SK-N-SH (cell line): Measurements from ENCODE around the gene POC5. TPM values are rescaled to one million over a fixed set of nuclear protein-coding genes. Genes with fewer than 3 reads are reported as not detected.

Experiments used
- CTCF ChIA-PET: fragments of 300-600, 350-600 bp; formaldehyde crosslinking; extraction: SDS; loops from one replicate; lab custom pipeline; 2021; lab: Yijun Ruan, JAX
- POLR2A ChIA-PET: fragments of 350-600 bp; sonication (Branson Sonifier 250); formaldehyde crosslinking; extraction: SDS; loops from one replicate; lab custom pipeline; 2020; ENCODE audit warnings: antibody characterized with exemption, inconsistent platforms; lab: Yijun Ruan, JAX
- DNase-seq: peaks from one replicate; pipeline ENCODE4 v3.0.0; 2012
- H2AFZ ChIP-seq: fragments of 200-600 bp; sonication (generic); 2 replicates; pipeline ENCODE4 v1.8.1; 2016; ENCODE audit warnings: antibody characterized with exemption, mild to moderate bottlenecking, low read depth
- H3F3A ChIP-seq: fragments of 200-600 bp; sonication (generic); replicated peaks from 2 replicates; pipeline ENCODE3; 2016; ENCODE audit warnings: antibody characterized with exemption, mild to moderate bottlenecking; ENCODE audit not compliant: insufficient read depth
- H3K27ac ChIP-seq, 2 experiments: fragments of 200-500 bp in 1 of 2; fragments of 200-600 bp in 1 of 2; sonication (Bioruptor generic) in 1 of 2; sonication (generic), shearing (Covaris generic) in 1 of 2; 2 replicates each; pipeline versions ENCODE4 v1.5.1 to v1.6.1; 2014 to 2016; ENCODE audit warnings: low read depth in 2 of 2, inconsistent platforms in 1 of 2, low read length in 1 of 2, mild to moderate bottlenecking in 1 of 2, mixed read lengths in 1 of 2
- H3K27me3 ChIP-seq: fragments of 200-600 bp; sonication (generic), shearing (Covaris generic); 2 replicates; pipeline ENCODE4 v1.6.1; 2016; ENCODE audit warnings: mixed run types; ENCODE audit not compliant: insufficient read depth
- H3K36me3 ChIP-seq, 2 experiments: fragments of 200-500 bp in 1 of 2; fragments of 200-600 bp in 1 of 2; sonication (Bioruptor generic) in 1 of 2; sonication (generic) in 1 of 2; replicated peaks in 1 of 2; 2 replicates each; pipeline versions ENCODE3 to v1.5.1; 2014 to 2016; ENCODE audit warnings: low read length in 1 of 2, mild to moderate bottlenecking in 1 of 2; ENCODE audit not compliant: insufficient read depth in 2 of 2, control insufficient read depth in 1 of 2
- H3K4me1 ChIP-seq, 2 experiments: fragments of 200-500 bp in 1 of 2; fragments of 200-600 bp in 1 of 2; sonication (Bioruptor generic) in 1 of 2; sonication (generic), shearing (Covaris generic) in 1 of 2; 2 replicates each; pipeline versions ENCODE4 v1.5.1 to v1.6.1; 2014 to 2016; ENCODE audit warnings: low read depth in 1 of 2, low read length in 1 of 2, mixed run types in 1 of 2; ENCODE audit not compliant: insufficient read depth in 2 of 2, control insufficient read depth in 1 of 2
- H3K4me2 ChIP-seq: fragments of 200-600 bp; sonication (generic), shearing (Covaris generic); 2 replicates; pipeline ENCODE4 v1.6.1; 2017; ENCODE audit warnings: mixed run types
- H3K4me3 ChIP-seq, 2 experiments: fragments of 200-500 bp in 1 of 2; fragments of 200-600 bp in 1 of 2; sonication (Bioruptor generic) in 1 of 2; sonication (generic), shearing (Covaris generic) in 1 of 2; 2 replicates each; pipeline versions ENCODE4 v1.5.1 to v1.8.1; 2014 to 2016; ENCODE audit warnings: low read depth in 2 of 2, inconsistent platforms in 1 of 2, low read length in 1 of 2, mild to moderate bottlenecking in 1 of 2, mixed read lengths in 1 of 2, moderate library complexity in 1 of 2
- H3K79me2 ChIP-seq: fragments of 200-600 bp; sonication (generic); 2 replicates; pipeline ENCODE4 v1.8.1; 2017; ENCODE audit warnings: mild to moderate bottlenecking; ENCODE audit not compliant: insufficient read depth
- H3K9ac ChIP-seq: fragments of 200-600 bp; sonication (generic); 2 replicates; pipeline ENCODE4 v1.6.1; 2017; ENCODE audit warnings: mixed run types
- H3K9me2 ChIP-seq: fragments of 200-600 bp; sonication (generic); 2 replicates; pipeline ENCODE4 v1.6.1; 2017; ENCODE audit warnings: mixed run types
- H3K9me3 ChIP-seq: fragments of 200-600 bp; sonication (generic); 2 replicates; pipeline ENCODE4 v1.6.1; 2017; ENCODE audit warnings: mixed run types, mild to moderate bottlenecking, moderate library complexity
- H4K20me1 ChIP-seq: fragments of 200-600 bp; sonication (generic); 2 replicates; pipeline ENCODE4 v1.6.1; 2017; ENCODE audit warnings: mild to moderate bottlenecking, mixed run types; ENCODE audit not compliant: insufficient read depth
- CHD2 ChIP-seq: fragments of 150-350 bp; IDR thresholded peaks from 2 replicates; pipeline ENCODE4 v1.6.1; 2018; ENCODE audit warnings: low read length; ENCODE audit not compliant: partially characterized antibody
- EP300 ChIP-seq, 2 experiments: IDR thresholded peaks; 2 replicates each; pipeline versions ENCODE4 v1.4.0 to v1.6.1; 2012; ENCODE audit warnings: borderline replicate concordance in 1 of 2, low read depth in 1 of 2, low read length in 1 of 2
- FOSL2 ChIP-seq: IDR thresholded peaks from 2 replicates; pipeline ENCODE4 v1.4.0; 2012; ENCODE audit warnings: low read depth, mild to moderate bottlenecking, moderate library complexity, borderline replicate concordance
- GABPA ChIP-seq: IDR thresholded peaks from 2 replicates; pipeline ENCODE4 v1.4.0; 2012; ENCODE audit warnings: low read depth, mild to moderate bottlenecking
- GATA2 ChIP-seq: sonication (generic); formaldehyde crosslinking; IDR thresholded peaks from 2 replicates; pipeline ENCODE4 v1.5.0; 2020; ENCODE audit warnings: mild to moderate bottlenecking, missing genetic modification reagents
- IRF3 ChIP-seq: fragments of 150-350 bp; IDR thresholded peaks from 2 replicates; pipeline ENCODE4 v1.6.1; 2016; ENCODE audit warnings: mild to moderate bottlenecking, low read depth, low read length
- MEF2A ChIP-seq: IDR thresholded peaks from 2 replicates; pipeline ENCODE4 v1.4.0; 2012; ENCODE audit warnings: low read depth, borderline replicate concordance
- NFIC ChIP-seq: IDR thresholded peaks from 2 replicates; pipeline ENCODE4 v1.4.0; 2012; ENCODE audit warnings: borderline replicate concordance
- NRF1 ChIP-seq: IDR thresholded peaks from 2 replicates; pipeline ENCODE4 v1.6.1; 2012; ENCODE audit warnings: low read depth, mild to moderate bottlenecking, low read length
- RCOR1 ChIP-seq: fragments of 150-350 bp; IDR thresholded peaks from 2 replicates; pipeline ENCODE4 v1.6.1; 2017; ENCODE audit warnings: antibody characterized with exemption, low read length
- RFX5 ChIP-seq: IDR thresholded peaks from 2 replicates; pipeline ENCODE4 v1.6.1; 2012; ENCODE audit warnings: mild to moderate bottlenecking, improper control_type of control experiment, low read length
- SMC3 ChIP-seq: IDR thresholded peaks from 2 replicates; pipeline ENCODE4 v1.6.1; 2012; ENCODE audit warnings: low read depth, low read length, improper control_type of control experiment
- TAF1 ChIP-seq: IDR thresholded peaks from 2 replicates; pipeline ENCODE4 v1.6.1; 2012; ENCODE audit warnings: low read depth, mild to moderate bottlenecking, low read length, moderate library complexity, borderline replicate concordance
- TCF12 ChIP-seq: IDR thresholded peaks from 2 replicates; pipeline ENCODE4 v1.4.0; 2012
- TEAD4 ChIP-seq: IDR thresholded peaks from 2 replicates; pipeline ENCODE4 v1.4.0; 2012; ENCODE audit warnings: mild to moderate bottlenecking, borderline replicate concordance; ENCODE audit not compliant: insufficient read depth
- USF2 ChIP-seq: fragments of 150-350 bp; IDR thresholded peaks from 2 replicates; pipeline ENCODE4 v1.6.1; 2017; ENCODE audit warnings: antibody characterized with exemption, low read length, low read depth, borderline replicate concordance
- WGBS: methylation state at CpG from one replicate; pipeline ENCODE4 v1.1.6; 2017; ENCODE audit warnings: low lambda C conversion rate; 5-methylcytosine and 5-hydroxymethylcytosine counted together
- polyA plus RNA-seq, 3 experiments: library from polyadenylated mRNA; depleted of rRNA; stranded (reverse); fragments of >200 nt; gene quantifications; 2 replicates each; pipeline ENCODE4 v1.2.3, GENCODE V29; 2012
- TF ChIP-seq, protein P1 (sequence below): IDR thresholded peaks from 2 replicates; pipeline ENCODE4; 2012
- TF ChIP-seq, protein P2 (sequence below): fragments of 200-600 bp; sonication (generic); IDR thresholded peaks from 2 replicates; pipeline ENCODE4 v1.6.1; 2017; ENCODE audit warnings: antibody characterized with exemption, mild to moderate bottlenecking, moderate library complexity

POC5 gene
- polyA plus RNA-seq, 1 of the 3 experiments (the other 2 are of a cell fraction) = 15.9 TPM

DNA sequence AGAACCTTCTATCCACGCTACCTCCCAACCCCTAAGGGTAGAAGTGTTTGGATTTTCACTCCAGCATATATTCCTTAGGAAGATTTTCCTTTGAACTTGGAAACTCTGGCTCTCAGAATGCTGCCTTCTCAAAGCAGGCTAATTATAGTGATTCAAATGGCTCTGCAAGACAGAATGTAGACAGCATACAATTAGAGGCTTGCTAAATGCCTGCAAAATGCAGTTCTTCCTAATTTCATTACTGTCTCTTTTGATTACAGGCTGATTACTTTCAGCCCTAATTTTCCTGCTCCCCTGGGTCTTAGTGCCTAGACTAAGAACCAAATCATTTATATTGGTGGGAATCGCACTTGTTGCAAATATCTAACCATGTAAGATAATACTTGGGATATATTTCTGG, 55.2 kb downstream of the POC5 start:
- Histone ChIP-seq H3K9me2 (no peaks in the 10 kb centered on the region), H3K9me3 (no peaks in the 10 kb centered on the region), H3F3A (no peaks in the 10 kb centered on the region), H3K4me2 (no peak overlapping the region), H3K27me3 (no peaks in the 10 kb centered on the region), H2AFZ (no peak overlapping the region), H3K9ac (no peak overlapping the region), H4K20me1 (no peaks in the 10 kb centered on the region), H3K36me3 (no peaks in the 10 kb centered on the region), H3K4me1 (peaks cover 0 to 44% of the 10 kb centered on the region in 2 experiments; a peak in 2 of 4 replicates), H3K27ac (peak overlapping the region in 1 of 2 experiments; percentile 90; a peak in 2 of 4 replicates), H3K4me3 (no peak overlapping the region), H3K79me2 (no peaks in the 10 kb centered on the region)
- ChIA-PET CTCF (no interaction called here), POLR2A (no interaction called here)
- DNase-seq = no peak
- 50% methylated on average over 2 of the region's 2 CpGs for WGBS
- TF ChIP-seq RCOR1 (peak; percentile 90), USF2 (no peak), EP300 (IDR thresholded peaks at IDR 0.05; ENCODE audit: borderline replicate concordance in 1 of 2, low read depth in 1 of 2, low read length in 1 of 2) (peak in 1 of 2 experiments; percentile 87; a peak in 2 of 4 replicates), TCF12 (peak; percentile 13; the same call in 1 of the 2 replicates), GATA2 (CRISPR knock-in tag) (peak; percentile 63), RFX5 (no peak), GABPA (no peak), CHD2 (peak; percentile 73), IRF3 (no peak), TAF1 (no peak), TEAD4 (no peak)
- TF ChIP-seq, protein P1, sequence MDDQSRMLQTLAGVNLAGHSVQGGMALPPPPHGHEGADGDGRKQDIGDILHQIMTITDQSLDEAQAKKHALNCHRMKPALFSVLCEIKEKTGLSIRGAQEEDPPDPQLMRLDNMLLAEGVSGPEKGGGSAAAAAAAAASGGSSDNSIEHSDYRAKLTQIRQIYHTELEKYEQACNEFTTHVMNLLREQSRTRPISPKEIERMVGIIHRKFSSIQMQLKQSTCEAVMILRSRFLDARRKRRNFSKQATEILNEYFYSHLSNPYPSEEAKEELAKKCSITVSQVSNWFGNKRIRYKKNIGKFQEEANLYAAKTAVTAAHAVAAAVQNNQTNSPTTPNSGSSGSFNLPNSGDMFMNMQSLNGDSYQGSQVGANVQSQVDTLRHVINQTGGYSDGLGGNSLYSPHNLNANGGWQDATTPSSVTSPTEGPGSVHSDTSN = 0 out of 2 replicates have a peak, but pooled peaks have one; percentile 13

- Histone ChIP-seq H3F3A (no peaks in the 10 kb centered on the region), H3K4me1 (peaks cover 0 to 41% of the 10 kb centered on the region in 2 experiments; a peak in 2 of 4 replicates), H3K36me3 (no peaks in the 10 kb centered on the region), H3K9me3 (no peaks in the 10 kb centered on the region), H4K20me1 (no peaks in the 10 kb centered on the region), H3K9me2 (no peaks in the 10 kb centered on the region), H3K79me2 (no peaks in the 10 kb centered on the region), H3K9ac (no peak overlapping the region), H2AFZ (no peak overlapping the region), H3K27me3 (no peaks in the 10 kb centered on the region), H3K4me3 (no peak overlapping the region), H3K27ac (no peak overlapping the region; a peak in 1 of 4 replicates), H3K4me2 (no peak overlapping the region)
- POLR2A ChIA-PET = no interaction called here
- WGBS = 84% methylated on average over 16 of the region's 16 CpGs
- no peak for DNase-seq
- CTCF ChIA-PET = no interaction called here
- no peak for TF ChIP-seq TEAD4
- TF ChIP-seq SMC3 = no peak
- TF ChIP-seq USF2 = no peak
- TF ChIP-seq NFIC = no peak
- TF ChIP-seq RCOR1 = no peak
- no peak for TF ChIP-seq MEF2A
- no peak for TF ChIP-seq NRF1
- TF ChIP-seq, protein P2, sequence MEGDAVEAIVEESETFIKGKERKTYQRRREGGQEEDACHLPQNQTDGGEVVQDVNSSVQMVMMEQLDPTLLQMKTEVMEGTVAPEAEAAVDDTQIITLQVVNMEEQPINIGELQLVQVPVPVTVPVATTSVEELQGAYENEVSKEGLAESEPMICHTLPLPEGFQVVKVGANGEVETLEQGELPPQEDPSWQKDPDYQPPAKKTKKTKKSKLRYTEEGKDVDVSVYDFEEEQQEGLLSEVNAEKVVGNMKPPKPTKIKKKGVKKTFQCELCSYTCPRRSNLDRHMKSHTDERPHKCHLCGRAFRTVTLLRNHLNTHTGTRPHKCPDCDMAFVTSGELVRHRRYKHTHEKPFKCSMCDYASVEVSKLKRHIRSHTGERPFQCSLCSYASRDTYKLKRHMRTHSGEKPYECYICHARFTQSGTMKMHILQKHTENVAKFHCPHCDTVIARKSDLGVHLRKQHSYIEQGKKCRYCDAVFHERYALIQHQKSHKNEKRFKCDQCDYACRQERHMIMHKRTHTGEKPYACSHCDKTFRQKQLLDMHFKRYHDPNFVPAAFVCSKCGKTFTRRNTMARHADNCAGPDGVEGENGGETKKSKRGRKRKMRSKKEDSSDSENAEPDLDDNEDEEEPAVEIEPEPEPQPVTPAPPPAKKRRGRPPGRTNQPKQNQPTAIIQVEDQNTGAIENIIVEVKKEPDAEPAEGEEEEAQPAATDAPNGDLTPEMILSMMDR = no peak
- no peak for TF ChIP-seq EP300 (IDR thresholded peaks at IDR 0.05; ENCODE audit: borderline replicate concordance in 1 of 2, low read depth in 1 of 2, low read length in 1 of 2)
- TF ChIP-seq TCF12 = no peak
- no peak for TF ChIP-seq FOSL2
- no peak for TF ChIP-seq IRF3
Observed at GRCh38 chr5:75660678-75661465, 56.4 kb downstream of the POC5 start.
